ENCODE results near the gene ATP23.

ATP23 gene

GRCh38 chr12:57898308-57898970, 42.9 kb upstream of the ATP23 start:
- peaks cover 60% of the 10 kb centered on the region for H3K4me1 ChIP-seq (ENCODE audit: control insufficient read depth, insufficient read depth, low read length)
- H3K27ac ChIP-seq (ENCODE audit: low read length) = peak overlapping the region; percentile 100
- H3K9ac ChIP-seq (ENCODE audit: low read length in 2 of 2) = peak overlapping the region; percentile 55 to 58
- H3K4me3 ChIP-seq (ENCODE audit: low read length in 2 of 2) = no peak overlapping the region
- H3K27me3 ChIP-seq (ENCODE audit: control insufficient read depth in 1 of 2, insufficient read depth in 2 of 2, low read length in 2 of 2) = no peaks in the 10 kb centered on the region
- H3K36me3 ChIP-seq (ENCODE audit: control insufficient read depth in 2 of 2, insufficient read depth in 2 of 2, low read length in 2 of 2) = no peaks in the 10 kb centered on the region
- H3K9me3 ChIP-seq (ENCODE audit: control insufficient read depth in 2 of 2, low read length in 2 of 2) = no peaks in the 10 kb centered on the region

DNA sequence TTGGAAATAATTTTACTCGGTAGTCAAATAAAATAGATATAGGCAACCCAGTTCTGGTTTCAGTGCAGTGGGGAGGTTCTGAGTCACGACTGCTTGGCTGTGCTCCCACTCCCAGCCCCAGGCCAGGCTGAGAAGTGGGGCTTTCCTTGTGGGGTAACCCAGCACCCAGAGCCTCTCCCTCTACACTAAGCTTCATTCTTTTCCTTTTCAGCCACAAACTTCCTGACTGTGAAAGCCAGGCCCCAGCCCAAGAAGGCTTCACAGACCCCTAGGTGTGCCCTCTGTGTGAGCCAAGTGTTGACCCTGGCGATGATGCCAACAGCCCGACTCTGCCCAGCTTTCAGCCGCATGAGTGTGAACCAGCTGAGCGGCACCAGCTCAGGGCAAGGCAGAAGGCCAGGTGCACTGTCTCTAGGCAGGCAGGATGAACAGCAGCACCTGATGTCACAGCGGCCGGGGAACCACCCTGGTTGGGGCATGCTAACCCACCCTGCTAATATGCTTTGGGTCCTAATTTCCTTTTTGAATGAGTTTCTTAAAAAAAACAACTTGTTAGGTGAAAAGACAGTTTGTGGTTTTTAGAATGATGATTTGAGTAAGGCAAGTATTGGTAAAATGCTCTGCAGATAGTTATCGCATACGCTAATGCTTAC, 42.2 kb upstream of the ATP23 start:
- H3K4me1 ChIP-seq (ENCODE audit: control insufficient read depth, insufficient read depth, low read length) = peaks cover 53% of the 10 kb centered on the region
- H3K9ac ChIP-seq (ENCODE audit: low read length in 2 of 2) = peak overlapping the region; percentile 55 to 58
- no peaks in the 10 kb centered on the region for H3K36me3 ChIP-seq (ENCODE audit: control insufficient read depth in 2 of 2, insufficient read depth in 2 of 2, low read length in 2 of 2)
- peak overlapping the region in 1 of 2 donors; percentile 40 for H3K4me3 ChIP-seq (ENCODE audit: low read length in 2 of 2)
- H3K9me3 ChIP-seq (ENCODE audit: control insufficient read depth in 2 of 2, low read length in 2 of 2) = no peaks in the 10 kb centered on the region
- H3K27me3 ChIP-seq (ENCODE audit: control insufficient read depth in 1 of 2, insufficient read depth in 2 of 2, low read length in 2 of 2) = no peaks in the 10 kb centered on the region
- H3K27ac ChIP-seq (ENCODE audit: low read length) = peak overlapping the region; percentile 100

- Histone ChIP-seq H3K27me3 (ENCODE audit: control insufficient read depth in 1 of 2, insufficient read depth in 2 of 2, low read length in 2 of 2) (no peaks in the 10 kb centered on the region), H3K4me3 (ENCODE audit: low read length in 2 of 2) (no peak overlapping the region), H3K9me3 (ENCODE audit: control insufficient read depth in 2 of 2, low read length in 2 of 2) (no peaks in the 10 kb centered on the region), H3K4me1 (ENCODE audit: control insufficient read depth, insufficient read depth, low read length) (peaks cover 29% of the 10 kb centered on the region), H3K36me3 (ENCODE audit: control insufficient read depth in 2 of 2, insufficient read depth in 2 of 2, low read length in 2 of 2) (no peaks in the 10 kb centered on the region), H3K9ac (ENCODE audit: low read length in 2 of 2) (no peak overlapping the region), H3K27ac (ENCODE audit: low read length) (no peak overlapping the region)
Measured at GRCh38 chr12:57902478-57902969, 38.8 kb upstream of the ATP23 start.

GRCh38 chr12:57904426-57904825, 36.9 kb upstream of the ATP23 start:
- Histone ChIP-seq H3K4me1 (ENCODE audit: control insufficient read depth, insufficient read depth, low read length) (peaks cover 11% of the 10 kb centered on the region), H3K27me3 (ENCODE audit: control insufficient read depth in 1 of 2, insufficient read depth in 2 of 2, low read length in 2 of 2) (no peaks in the 10 kb centered on the region), H3K9ac (ENCODE audit: low read length in 2 of 2) (no peak overlapping the region), H3K36me3 (ENCODE audit: control insufficient read depth in 2 of 2, insufficient read depth in 2 of 2, low read length in 2 of 2) (no peaks in the 10 kb centered on the region), H3K4me3 (ENCODE audit: low read length in 2 of 2) (no peak overlapping the region), H3K27ac (ENCODE audit: low read length) (no peak overlapping the region), H3K9me3 (ENCODE audit: control insufficient read depth in 2 of 2, low read length in 2 of 2) (no peaks in the 10 kb centered on the region)

DNA sequence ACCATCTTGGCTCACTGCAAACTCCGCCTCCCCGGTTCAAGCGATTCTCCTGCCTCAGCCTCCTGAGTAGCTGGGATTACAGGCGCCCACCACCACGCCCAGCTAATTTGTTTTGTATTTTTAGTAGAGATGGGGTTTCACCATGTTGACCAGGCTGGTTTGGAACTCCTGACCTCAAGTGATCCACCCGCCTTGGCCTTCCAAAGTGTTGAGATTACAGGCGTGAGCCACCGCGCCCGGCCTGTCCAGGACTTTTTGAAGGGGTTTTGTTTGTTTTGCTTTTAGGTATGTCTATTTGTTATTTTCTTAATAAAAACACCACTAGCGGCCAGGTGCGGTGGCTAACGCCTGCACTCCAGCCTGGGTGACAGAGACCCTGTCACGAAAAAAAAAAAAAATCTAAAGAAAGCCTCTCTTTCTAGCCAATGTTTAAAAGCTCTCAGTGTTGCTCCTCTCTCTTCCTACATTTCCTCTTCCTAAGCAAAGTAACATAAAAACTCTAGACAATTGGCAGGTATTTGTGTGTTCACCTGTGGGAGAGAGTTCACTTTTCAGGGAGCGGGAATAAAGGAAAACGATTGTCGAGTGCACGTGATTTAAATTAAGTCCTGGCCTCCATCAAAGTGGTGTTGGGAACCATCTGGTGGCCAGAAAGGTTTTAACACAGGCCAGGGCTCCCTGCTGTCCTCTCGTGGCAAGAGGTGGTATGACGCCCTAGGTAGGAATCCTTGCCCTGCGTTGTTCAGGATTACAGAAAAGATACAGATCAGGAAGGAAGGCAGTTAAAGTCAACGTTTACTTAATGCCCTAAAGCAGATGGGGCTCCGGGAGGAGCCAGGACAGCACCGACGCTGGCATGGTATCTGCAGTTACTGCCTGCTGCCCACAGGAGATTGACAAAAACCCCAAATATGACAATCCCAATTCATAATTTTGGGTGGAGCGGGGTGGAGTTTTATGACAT, 36.2 kb upstream of the ATP23 start:
- Histone ChIP-seq H3K27me3 (ENCODE audit: control insufficient read depth in 1 of 2, insufficient read depth in 2 of 2, low read length in 2 of 2) (no peaks in the 10 kb centered on the region), H3K4me3 (ENCODE audit: low read length in 2 of 2) (peak overlapping the region; percentile 24 to 60), H3K9ac (ENCODE audit: low read length in 2 of 2) (no peak overlapping the region), H3K4me1 (ENCODE audit: control insufficient read depth, insufficient read depth, low read length) (peaks cover 11% of the 10 kb centered on the region), H3K27ac (ENCODE audit: low read length) (no peak overlapping the region), H3K36me3 (ENCODE audit: control insufficient read depth in 2 of 2, insufficient read depth in 2 of 2, low read length in 2 of 2) (no peaks in the 10 kb centered on the region), H3K9me3 (ENCODE audit: control insufficient read depth in 2 of 2, low read length in 2 of 2) (no peaks in the 10 kb centered on the region)

- Histone ChIP-seq H3K9me3 (ENCODE audit: control insufficient read depth in 2 of 2, low read length in 2 of 2) (no peaks in the 10 kb centered on the region), H3K27me3 (ENCODE audit: control insufficient read depth in 1 of 2, insufficient read depth in 2 of 2, low read length in 2 of 2) (peaks cover 0 to 2% of the 10 kb centered on the region in 2 donors), H3K27ac (ENCODE audit: low read length) (no peak overlapping the region), H3K36me3 (ENCODE audit: control insufficient read depth in 2 of 2, insufficient read depth in 2 of 2, low read length in 2 of 2) (no peaks in the 10 kb centered on the region), H3K4me3 (ENCODE audit: low read length in 2 of 2) (no peak overlapping the region), H3K4me1 (ENCODE audit: control insufficient read depth, insufficient read depth, low read length) (peaks cover 11% of the 10 kb centered on the region), H3K9ac (ENCODE audit: low read length in 2 of 2) (no peak overlapping the region)
Measured at GRCh38 chr12:57905812-57906475, 35.4 kb upstream of the ATP23 start.

GRCh38 chr12:57906821-57907220, 34.5 kb upstream of the ATP23 start:
- H3K27me3 ChIP-seq (ENCODE audit: control insufficient read depth in 1 of 2, insufficient read depth in 2 of 2, low read length in 2 of 2) = peaks cover 0 to 3% of the 10 kb centered on the region in 2 donors
- no peak overlapping the region for H3K4me3 ChIP-seq (ENCODE audit: low read length in 2 of 2)
- peaks cover 11% of the 10 kb centered on the region for H3K4me1 ChIP-seq (ENCODE audit: control insufficient read depth, insufficient read depth, low read length)
- no peaks in the 10 kb centered on the region for H3K9me3 ChIP-seq (ENCODE audit: control insufficient read depth in 2 of 2, low read length in 2 of 2)
- no peaks in the 10 kb centered on the region for H3K36me3 ChIP-seq (ENCODE audit: control insufficient read depth in 2 of 2, insufficient read depth in 2 of 2, low read length in 2 of 2)
- no peak overlapping the region for H3K9ac ChIP-seq (ENCODE audit: low read length in 2 of 2)
- no peak overlapping the region for H3K27ac ChIP-seq (ENCODE audit: low read length)

- Histone ChIP-seq H3K27ac (ENCODE audit: low read length) (no peak overlapping the region), H3K4me1 (ENCODE audit: control insufficient read depth, insufficient read depth, low read length) (peaks cover 10% of the 10 kb centered on the region), H3K9ac (ENCODE audit: low read length in 2 of 2) (no peak overlapping the region), H3K27me3 (ENCODE audit: control insufficient read depth in 1 of 2, insufficient read depth in 2 of 2, low read length in 2 of 2) (peaks cover 0 to 3% of the 10 kb centered on the region in 2 donors), H3K4me3 (ENCODE audit: low read length in 2 of 2) (no peak overlapping the region), H3K36me3 (ENCODE audit: control insufficient read depth in 2 of 2, insufficient read depth in 2 of 2, low read length in 2 of 2) (no peaks in the 10 kb centered on the region), H3K9me3 (ENCODE audit: control insufficient read depth in 2 of 2, low read length in 2 of 2) (no peaks in the 10 kb centered on the region)
Measured at GRCh38 chr12:57907281-57907680, 34.1 kb upstream of the ATP23 start.

DNA sequence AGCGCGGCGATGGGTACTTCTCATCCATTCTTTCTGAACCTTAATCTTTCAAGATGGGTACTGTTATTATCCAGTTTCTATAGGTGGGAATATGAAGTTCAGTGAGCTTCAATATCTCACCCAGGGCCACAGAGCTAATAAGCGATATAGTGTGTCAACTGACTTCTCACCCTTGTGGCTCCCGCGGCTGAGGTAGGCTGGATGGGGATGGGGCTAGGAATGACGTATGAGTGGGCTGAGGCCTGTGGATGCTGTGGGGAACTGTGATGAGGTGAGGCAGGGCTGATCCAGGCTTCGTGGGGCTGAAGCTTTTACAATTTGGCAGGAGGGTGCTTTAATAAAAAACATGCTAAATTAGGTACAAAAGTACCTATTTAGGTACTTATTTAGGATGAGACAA, 32.9 kb upstream of the ATP23 start:
- Histone ChIP-seq H3K27ac (ENCODE audit: low read length) (no peak overlapping the region), H3K9me3 (ENCODE audit: control insufficient read depth in 2 of 2, low read length in 2 of 2) (no peaks in the 10 kb centered on the region), H3K4me3 (ENCODE audit: low read length in 2 of 2) (no peak overlapping the region), H3K27me3 (ENCODE audit: control insufficient read depth in 1 of 2, insufficient read depth in 2 of 2, low read length in 2 of 2) (peaks cover 0 to 3% of the 10 kb centered on the region in 2 donors), H3K4me1 (ENCODE audit: control insufficient read depth, insufficient read depth, low read length) (peaks cover 7% of the 10 kb centered on the region), H3K36me3 (ENCODE audit: control insufficient read depth in 2 of 2, insufficient read depth in 2 of 2, low read length in 2 of 2) (no peaks in the 10 kb centered on the region), H3K9ac (ENCODE audit: low read length in 2 of 2) (no peak overlapping the region)

DNA sequence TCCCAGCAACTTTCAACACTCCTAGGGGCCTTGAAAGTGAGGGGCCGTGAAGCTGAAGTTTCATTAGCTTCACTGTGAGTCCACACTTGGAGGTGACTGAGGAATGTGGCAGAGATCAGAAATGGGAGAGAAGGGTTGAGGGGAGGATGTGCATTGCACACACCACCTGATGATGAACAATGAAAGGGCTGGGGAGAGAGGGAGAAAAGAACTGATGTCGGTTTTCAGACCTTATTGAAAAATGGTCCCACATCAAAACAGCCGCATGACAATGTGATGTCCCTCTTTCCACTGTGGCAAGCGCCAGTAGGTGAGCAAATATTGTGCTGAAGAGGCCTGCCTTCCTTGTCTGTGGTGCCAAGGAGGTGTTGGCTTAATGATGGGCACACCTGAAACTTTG, 32.3 kb upstream of the ATP23 start:
- H3K36me3 ChIP-seq (ENCODE audit: control insufficient read depth in 2 of 2, insufficient read depth in 2 of 2, low read length in 2 of 2) = no peaks in the 10 kb centered on the region
- no peak overlapping the region for H3K9ac ChIP-seq (ENCODE audit: low read length in 2 of 2)
- H3K27ac ChIP-seq (ENCODE audit: low read length) = no peak overlapping the region
- peaks cover 0 to 3% of the 10 kb centered on the region in 2 donors for H3K27me3 ChIP-seq (ENCODE audit: control insufficient read depth in 1 of 2, insufficient read depth in 2 of 2, low read length in 2 of 2)
- H3K9me3 ChIP-seq (ENCODE audit: control insufficient read depth in 2 of 2, low read length in 2 of 2) = no peaks in the 10 kb centered on the region
- no peak overlapping the region for H3K4me3 ChIP-seq (ENCODE audit: low read length in 2 of 2)
- H3K4me1 ChIP-seq (ENCODE audit: control insufficient read depth, insufficient read depth, low read length) = peaks cover 7% of the 10 kb centered on the region
